ENCODE results near the gene ADGRG1.
"Not testable (repeated sequence)": the region's sequence is repeated elsewhere in the genome, so short reads cannot be mapped to it uniquely, and the experiment has no call there.

Gene ADGRG1

GRCh38 chr16:57698812-57699405, 70.5 kb downstream of the ADGRG1 start:
- no peak for DNase-seq (ENCODE audit: low read depth)

DNA sequence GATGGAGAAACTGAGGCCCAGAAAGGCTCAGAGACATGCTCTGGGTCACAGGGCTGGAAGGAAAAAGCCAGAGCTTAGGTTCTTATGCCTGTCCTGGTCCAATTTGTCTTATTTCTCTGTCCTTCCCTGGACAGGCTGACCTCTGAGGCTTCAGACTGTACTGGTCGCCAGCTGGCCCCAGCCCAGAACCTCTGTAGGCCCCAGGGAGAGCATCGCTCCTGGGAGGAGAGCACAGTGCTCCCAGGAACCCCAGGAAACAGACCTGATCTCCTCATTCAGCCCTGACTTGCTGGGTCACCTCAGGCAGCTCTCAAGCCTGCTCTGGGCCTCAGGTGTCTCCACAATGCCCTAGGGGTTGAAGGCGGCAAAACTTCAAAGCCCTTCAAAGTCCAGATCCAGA, 71.1 kb downstream of the ADGRG1 start:
- no peak for DNase-seq (ENCODE audit: low read depth)

- DNase-seq (ENCODE audit: low read depth): no peak
These were observed 71.5 kb downstream of the ADGRG1 start for GRCh38 chr16:57699899-57700298.

DNA sequence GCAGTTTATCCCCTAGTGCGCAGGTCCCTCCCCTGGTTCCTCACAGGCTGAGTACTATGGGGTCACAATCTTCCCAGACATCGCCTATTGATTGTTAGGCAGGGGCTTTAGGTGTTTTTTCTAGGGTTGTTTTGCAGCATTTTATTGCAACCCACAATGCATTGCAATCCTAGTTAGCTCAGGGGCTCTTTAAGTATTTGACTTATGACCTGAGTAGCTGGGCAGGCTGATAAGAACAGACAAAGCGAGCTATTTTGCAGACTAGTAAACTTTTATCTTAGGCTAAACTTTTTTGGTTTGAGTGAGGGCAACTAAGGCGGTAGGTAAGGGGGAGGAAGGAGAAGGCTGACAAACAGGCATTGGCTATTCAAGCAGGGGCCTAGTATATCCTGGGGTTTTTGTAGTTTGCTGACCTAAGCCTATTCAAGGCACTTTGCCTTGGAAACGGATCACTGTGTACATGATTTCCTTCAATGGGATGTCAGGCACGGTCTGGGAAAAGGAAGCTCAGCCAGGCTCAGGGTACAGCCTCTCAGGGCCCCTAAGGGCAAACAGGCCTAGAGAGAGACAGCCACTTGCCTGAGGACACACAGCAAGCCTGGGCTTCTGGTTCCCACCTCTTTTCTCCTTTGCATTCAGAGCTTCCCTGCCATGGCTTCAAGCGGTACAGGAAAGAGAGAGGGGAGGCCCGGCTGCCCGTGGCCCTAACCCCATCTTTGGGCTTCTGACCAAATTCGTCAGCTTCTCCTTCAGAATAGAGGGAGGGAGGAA, 72.5 kb downstream of the ADGRG1 start:
- no peak for DNase-seq (ENCODE audit: low read depth)

- no peak for DNase-seq (ENCODE audit: low read depth)
These were observed 73.4 kb downstream of the ADGRG1 start for GRCh38 chr16:57701759-57702371.

DNA sequence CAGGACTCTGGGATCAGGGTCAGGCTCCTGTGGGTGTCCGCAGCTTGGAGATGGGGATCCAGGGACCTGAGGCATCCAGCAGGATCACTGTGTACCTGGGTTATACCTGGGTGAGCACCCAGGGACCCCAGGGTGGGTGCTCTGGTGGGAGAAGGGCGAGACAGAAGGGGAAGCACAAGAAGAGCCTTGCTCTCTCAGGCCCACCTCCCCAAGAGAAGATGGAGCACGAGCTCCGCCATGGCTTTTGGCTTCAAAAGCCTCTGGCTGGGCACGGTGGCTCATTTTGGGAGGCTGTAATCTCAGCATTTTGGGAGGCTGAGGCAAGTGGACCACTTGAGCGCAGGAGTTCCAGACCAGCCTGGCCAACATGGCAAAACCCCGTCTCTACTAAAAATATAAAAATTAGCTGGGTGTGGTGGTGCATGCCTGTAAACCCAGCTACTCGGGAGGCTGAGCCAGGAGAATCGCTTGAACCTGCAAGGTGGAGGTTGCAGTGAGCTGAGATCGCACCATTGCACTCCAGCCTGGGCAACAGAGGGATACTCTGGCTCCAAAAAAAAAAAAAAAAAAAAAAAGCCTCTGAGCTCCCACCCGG, 75.1 kb downstream of the ADGRG1 start:
- DNase-seq (ENCODE audit: low read depth): no peak

- DNase-seq (ENCODE audit: low read depth): no peak
These were observed 75.8 kb downstream of the ADGRG1 start for GRCh38 chr16:57704011-57704904.

GRCh38 chr16:57704905-57705852, 76.7 kb downstream of the ADGRG1 start:
- DNase-seq (ENCODE audit: low read depth): no peak

- DNase-seq (ENCODE audit: low read depth): no peak
These were observed 78.3 kb downstream of the ADGRG1 start for GRCh38 chr16:57706717-57707116.

DNA sequence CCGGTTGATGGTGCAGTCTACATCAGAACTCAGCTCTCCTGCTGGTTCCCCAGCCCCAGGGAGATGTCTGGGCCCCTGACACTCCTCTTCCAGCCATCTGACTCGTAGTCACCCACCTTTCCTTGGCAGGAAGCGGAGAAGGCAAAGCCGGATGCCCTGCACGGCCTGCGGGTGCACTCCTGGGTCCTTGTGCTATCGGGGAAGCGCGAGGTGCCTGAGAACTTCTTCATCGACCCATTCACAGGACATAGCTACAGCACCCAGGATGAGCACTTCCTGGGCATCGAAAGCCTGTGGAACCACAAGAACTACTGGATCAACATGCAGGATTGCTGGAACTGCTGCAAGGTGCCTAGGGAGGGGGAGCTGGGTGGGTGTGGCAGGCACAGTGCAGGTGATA, 78.9 kb downstream of the ADGRG1 start:
- DNase-seq (ENCODE audit: low read depth): no peak

DNA sequence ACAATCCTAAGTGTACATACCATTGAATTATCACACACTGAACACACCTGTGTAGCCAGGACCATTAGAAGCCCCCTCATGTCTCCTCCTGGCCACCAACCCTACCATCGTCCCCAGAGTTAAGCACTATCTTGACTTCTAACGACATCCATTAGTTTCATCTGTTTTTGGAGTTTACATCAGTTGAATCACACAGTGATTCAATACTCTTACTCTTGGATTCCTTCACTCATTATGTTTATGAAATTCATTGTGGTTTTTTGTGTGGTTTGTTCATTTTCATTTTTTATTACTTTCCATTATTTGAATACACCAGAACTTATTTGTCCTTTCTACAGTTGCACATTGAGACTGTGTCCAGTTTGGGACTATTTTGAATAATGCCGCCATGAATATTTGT, 79.7 kb downstream of the ADGRG1 start:
- DNase-seq (ENCODE audit: low read depth): no peak

DNA sequence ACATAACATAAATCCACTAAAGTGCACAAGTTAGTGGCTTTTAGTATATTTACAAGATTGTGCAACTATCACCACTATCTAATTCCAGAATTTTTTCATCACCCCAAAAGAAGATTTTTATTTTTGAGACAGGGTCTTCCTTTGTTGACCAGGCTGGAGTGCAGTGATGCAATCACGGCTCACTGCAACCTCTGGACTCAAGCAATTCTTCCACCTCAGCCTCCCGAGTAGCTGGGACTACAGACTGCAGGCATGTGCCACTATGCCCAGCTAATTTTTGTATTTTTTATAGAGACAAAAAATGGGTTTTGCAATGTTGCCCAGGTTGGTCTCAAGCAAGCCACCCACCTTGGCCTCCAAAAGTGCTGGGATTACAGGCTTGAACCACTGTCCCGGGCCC, 81.2 kb downstream of the ADGRG1 start:
- DNase-seq (ENCODE audit: low read depth): no peak

- DNase-seq (ENCODE audit: low read depth): no peak
These were observed 82.9 kb downstream of the ADGRG1 start for GRCh38 chr16:57711346-57711745.

DNA sequence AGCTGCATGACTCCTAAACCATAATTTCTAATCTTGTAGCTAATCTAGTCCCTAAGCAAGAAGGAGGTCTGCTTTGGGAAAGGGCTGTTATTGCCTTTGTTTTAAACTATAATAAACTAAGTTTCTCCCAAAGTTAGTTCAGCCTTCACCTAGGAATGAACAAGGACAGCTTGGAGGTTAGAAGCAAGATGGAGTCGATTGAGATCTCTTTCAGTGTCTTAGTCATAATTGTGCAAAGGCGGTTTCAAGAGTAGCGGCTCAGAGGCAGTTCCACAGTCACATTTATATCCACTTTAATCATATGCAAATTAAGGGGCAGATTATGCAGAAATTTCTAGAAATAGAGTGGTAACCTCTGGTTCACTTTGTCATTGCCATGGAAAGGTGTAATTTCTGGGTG, 83.6 kb downstream of the ADGRG1 start:
- no peak for DNase-seq (ENCODE audit: low read depth)

DNA sequence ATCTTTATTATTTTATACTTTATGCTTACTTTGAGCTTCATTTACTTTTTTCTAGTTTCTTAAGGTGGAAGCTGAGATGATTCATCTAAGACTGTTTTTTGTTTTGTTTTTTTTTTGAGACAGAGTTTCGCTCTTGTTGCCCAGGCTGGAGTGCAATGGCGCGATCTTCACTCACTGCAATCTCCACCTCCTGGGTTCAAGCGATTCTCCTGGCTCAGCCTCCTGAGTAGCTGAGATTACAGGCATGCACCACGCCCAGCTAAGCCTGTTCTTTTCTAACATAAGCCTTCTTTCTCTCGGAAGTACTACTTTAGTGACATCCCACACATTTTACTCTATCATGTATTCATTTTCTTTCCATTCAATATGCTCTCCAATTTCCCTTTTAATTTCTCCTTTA, 84.1 kb downstream of the ADGRG1 start:
- DNase-seq (ENCODE audit: low read depth): not testable (repeated sequence)

DNA sequence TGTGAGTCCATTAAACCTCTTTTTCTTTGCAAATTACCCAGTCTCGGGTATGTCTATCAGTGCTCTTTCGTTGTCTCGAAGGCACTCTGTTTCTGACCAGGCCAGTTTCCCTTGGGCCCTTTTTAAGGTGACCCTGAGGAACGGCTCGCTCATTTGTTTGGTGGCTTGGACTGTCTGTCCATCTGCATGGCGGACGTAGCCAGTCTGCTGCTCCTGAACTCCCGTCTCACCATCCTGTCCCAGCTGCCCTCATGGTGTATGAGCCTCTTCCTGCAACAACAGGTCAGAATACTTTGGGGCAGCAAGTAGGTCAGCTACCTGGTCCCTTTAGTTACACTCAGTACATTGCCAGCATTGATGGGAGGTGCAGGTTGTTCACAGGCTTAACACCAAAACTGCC, 85.2 kb downstream of the ADGRG1 start:
- no peak for DNase-seq (ENCODE audit: low read depth)

DNA sequence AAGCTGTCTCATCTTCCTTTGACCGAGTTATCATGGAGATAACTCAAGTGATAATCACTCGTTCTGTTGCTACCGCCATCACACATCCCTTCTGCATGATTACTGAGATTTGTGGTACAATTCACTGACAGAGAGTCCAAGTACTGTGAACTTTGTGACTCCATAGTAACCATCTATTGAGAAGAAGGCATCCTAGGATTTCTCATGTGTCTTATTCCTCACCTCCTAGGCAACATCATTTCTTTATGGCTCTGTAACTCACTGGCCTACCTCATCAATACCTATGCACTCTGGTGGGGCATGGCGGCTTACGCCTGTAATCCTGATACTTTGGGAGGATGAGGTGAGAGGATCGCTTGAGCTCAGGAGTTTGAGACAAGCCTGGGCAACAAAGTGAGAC, 85.6 kb downstream of the ADGRG1 start:
- no peak for DNase-seq (ENCODE audit: low read depth)

Measured in T follicular helper cell (primary cell).